ENCODE results near the gene HOXA13.

DNA sequence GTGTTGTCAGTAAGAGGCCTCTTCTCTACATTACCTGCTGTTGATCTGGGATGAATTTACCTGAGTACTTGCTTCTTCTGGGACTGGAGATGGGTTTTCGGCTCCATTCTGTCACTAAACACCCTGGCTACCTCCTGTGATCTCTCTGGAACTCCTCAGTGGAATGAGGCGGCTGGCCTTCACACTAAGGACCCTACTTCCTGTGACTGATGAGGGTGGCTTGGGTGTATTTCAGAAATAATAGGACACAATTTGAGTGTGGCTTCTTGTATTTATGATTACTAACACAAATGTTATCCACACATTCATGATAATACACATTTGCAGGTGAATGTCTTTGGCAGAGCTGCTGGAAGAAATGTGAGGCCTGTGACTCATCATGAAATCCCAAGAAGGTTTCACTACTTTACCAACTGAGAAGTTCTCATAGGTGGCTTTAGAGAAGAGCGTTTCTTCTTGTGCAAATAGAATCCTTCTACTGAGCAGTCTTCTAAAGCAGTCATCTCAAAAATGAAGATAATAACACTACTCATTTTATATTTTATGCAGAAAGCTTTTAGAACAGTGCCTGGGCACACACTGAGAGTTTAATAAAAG, 21.4 kb upstream of the HOXA13 start:
- TF ChIP-seq CTCF (IDR thresholded peaks at IDR 0.05; ENCODE audit: low read depth, low read length) (no peak), EZH2phosphoT487 (IDR thresholded peaks at IDR 0.05; ENCODE audit: low read depth) (no peak)
